ENCODE data around the gene AFAP1.

GRCh38 chr4:7985072-7985471 lies 45.4 kb upstream of the AFAP1 start:
- TF ChIP-seq CTCF (IDR thresholded peaks at IDR 0.05) (no peak), POLR2A (IDR thresholded peaks at IDR 0.05) (no peak)

All from Peyer's patch (tissue), 4 donors.